ENCODE measurements around the gene PRMT9. TPM values are rescaled to one million over a fixed set of nuclear protein-coding genes. Genes with fewer than 3 reads are reported as not detected.

The PRMT9 gene
- total RNA-seq = 18.0 TPM

GRCh38 chr4:147683717-147684700, at the start of gene PRMT9:
Gene PRMT9 (minus strand): TSS chr4:147684163. CDS start chr4:147683987, 176 bp downstream.

GRCh38 chr4:147731580-147732517, 47.9 kb upstream of the PRMT9 start, which contains the start of gene ARHGAP10:
Gene ARHGAP10 (plus strand): TSS chr4:147732088. CDS start chr4:147732302, 214 bp downstream.

GRCh38 chr4:147617173-147617840, 66.7 kb downstream of the PRMT9 start, which contains the start of gene TMEM184C:
Gene TMEM184C (plus strand): TSS chr4:147617397. CDS start chr4:147617957, 560 bp downstream.

Other genes starting within 250 kb of the PRMT9 start
- 11.1 TPM for gene EDNRA, start 203.1 kb downstream of the PRMT9 start, total RNA-seq
- gene TMEM184C, start 66.8 kb downstream of the PRMT9 start, total RNA-seq = 47.1 TPM
- 7.2 TPM for gene ARHGAP10, start 47.9 kb upstream of the PRMT9 start, total RNA-seq

Data from diencephalon (tissue), 1 donor.